ACC112 (cell line): ENCODE measurements around the gene SLC28A3.
"Not testable (repeated sequence)": the region's sequence is repeated elsewhere in the genome, so short reads cannot be mapped to it uniquely, and the experiment has no call there.

Experiments
- H2AFZ ChIP-seq: fragments of 200-600 bp; sonication (generic); one replicate; pipeline ENCODE4 v1.6.0; 2017; ENCODE audit warnings: antibody characterized with exemption, low read length; ENCODE audit not compliant: unreplicated experiment
- H3K27ac ChIP-seq: fragments of 200-600 bp; sonication (generic); 2 replicates; pipeline ENCODE4 v1.5.1; 2014; ENCODE audit warnings: low read depth, mild to moderate bottlenecking, antibody characterized with exemption, low read length, moderate library complexity
- H3K27me3 ChIP-seq: fragments of 200-600 bp; sonication (generic); 2 replicates; pipeline ENCODE4 v1.6.1; 2014; ENCODE audit warnings: mild to moderate bottlenecking, antibody characterized with exemption, low read length, moderate library complexity, mixed read lengths; ENCODE audit not compliant: insufficient read depth
- H3K36me3 ChIP-seq: fragments of 200-600 bp; sonication (generic); 2 replicates; pipeline ENCODE4 v1.6.1; 2016; ENCODE audit warnings: mild to moderate bottlenecking, antibody characterized with exemption, low read length, moderate library complexity, mixed read lengths; ENCODE audit not compliant: insufficient read depth
- H3K4me1 ChIP-seq: fragments of 200-600 bp; sonication (generic); one replicate; pipeline ENCODE4 v1.6.1; 2016; ENCODE audit warnings: low read length, mixed read lengths; ENCODE audit not compliant: insufficient read depth, unreplicated experiment, control insufficient read depth
- H3K4me3 ChIP-seq: fragments of 200-600 bp; sonication (generic); 2 replicates; pipeline ENCODE4 v1.5.1; 2014; ENCODE audit warnings: mild to moderate bottlenecking, low read depth, low read length
- H3K79me2 ChIP-seq: fragments of 200-600 bp; sonication (generic); one replicate; pipeline ENCODE4 v1.6.0; 2016; ENCODE audit warnings: low read length; ENCODE audit not compliant: control insufficient read depth, unreplicated experiment, insufficient read depth

SLC28A3 gene

GRCh38 chr9:84375954-84376353, 35.4 kb upstream of the SLC28A3 start:
- no peak overlapping the region for H2AFZ ChIP-seq

GRCh38 chr9:84374516-84374915, 34.0 kb upstream of the SLC28A3 start:
- Histone ChIP-seq H3K27ac (no peak overlapping the region), H3K27me3 (no peaks in the 10 kb centered on the region), H2AFZ (no peak overlapping the region), H3K79me2 (no peaks in the 10 kb centered on the region), H3K4me1 (peaks cover 14% of the 10 kb centered on the region), H3K36me3 (no peaks in the 10 kb centered on the region), H3K4me3 (no peak overlapping the region)

More at GRCh38 chr9:84375954-84376353, 35.4 kb upstream of the SLC28A3 start:
- no peaks in the 10 kb centered on the region for H3K79me2 ChIP-seq
- H3K4me1 ChIP-seq: peaks cover 14% of the 10 kb centered on the region
- H3K4me3 ChIP-seq: no peak overlapping the region
- no peak overlapping the region for H3K27ac ChIP-seq
- no peaks in the 10 kb centered on the region for H3K36me3 ChIP-seq
- no peaks in the 10 kb centered on the region for H3K27me3 ChIP-seq

- no peaks in the 10 kb centered on the region for H3K27me3 ChIP-seq
- peaks cover 14% of the 10 kb centered on the region for H3K4me1 ChIP-seq
- no peaks in the 10 kb centered on the region for H3K36me3 ChIP-seq
- H2AFZ ChIP-seq: no peak overlapping the region
- no peak overlapping the region for H3K27ac ChIP-seq
- H3K4me3 ChIP-seq: no peak overlapping the region
- no peaks in the 10 kb centered on the region for H3K79me2 ChIP-seq
Observed at GRCh38 chr9:84374013-84374412, 33.5 kb upstream of the SLC28A3 start.

- H3K27me3 ChIP-seq: no peaks in the 10 kb centered on the region
- no peaks in the 10 kb centered on the region for H3K36me3 ChIP-seq
- H3K4me1 ChIP-seq: peaks cover 14% of the 10 kb centered on the region
- no peaks in the 10 kb centered on the region for H3K79me2 ChIP-seq
- H3K4me3 ChIP-seq: no peak overlapping the region
- H2AFZ ChIP-seq: no peak overlapping the region
- H3K27ac ChIP-seq: peak overlapping the region; percentile 63
Observed at GRCh38 chr9:84371737-84372136, 31.2 kb upstream of the SLC28A3 start.

GRCh38 chr9:84368601-84369000, 28.0 kb upstream of the SLC28A3 start:
- Histone ChIP-seq H3K27ac (no peak overlapping the region), H3K4me1 (peaks cover 14% of the 10 kb centered on the region), H2AFZ (no peak overlapping the region), H3K36me3 (no peaks in the 10 kb centered on the region), H3K4me3 (no peak overlapping the region), H3K79me2 (no peaks in the 10 kb centered on the region), H3K27me3 (no peaks in the 10 kb centered on the region)

- H2AFZ ChIP-seq, H3K4me3 ChIP-seq, H3K27me3 ChIP-seq: not testable (repeated sequence)
Observed at GRCh38 chr9:84367726-84368125, 27.2 kb upstream of the SLC28A3 start.

GRCh38 chr9:84366683-84367082, 26.1 kb upstream of the SLC28A3 start:
- Histone ChIP-seq H3K4me3 (no peak overlapping the region), H3K27me3 (no peaks in the 10 kb centered on the region), H3K27ac (no peak overlapping the region), H3K36me3 (no peaks in the 10 kb centered on the region), H3K4me1 (peaks cover 6% of the 10 kb centered on the region), H3K79me2 (no peaks in the 10 kb centered on the region), H2AFZ (no peak overlapping the region)

More at GRCh38 chr9:84367726-84368125, 27.2 kb upstream of the SLC28A3 start:
- not testable (repeated sequence) for H3K79me2 ChIP-seq, H3K36me3 ChIP-seq, H3K27ac ChIP-seq
- peaks cover 14% of the 10 kb centered on the region for H3K4me1 ChIP-seq

- not testable (repeated sequence) for H3K4me3 ChIP-seq, H3K79me2 ChIP-seq, H3K36me3 ChIP-seq, H2AFZ ChIP-seq, H3K27me3 ChIP-seq, H3K4me1 ChIP-seq, H3K27ac ChIP-seq
Observed at GRCh38 chr9:84364894-84365490, 24.4 kb upstream of the SLC28A3 start.

- Histone ChIP-seq H3K4me3 (no peak overlapping the region), H2AFZ (no peak overlapping the region), H3K27ac (no peak overlapping the region), H3K4me1 (peaks cover 2% of the 10 kb centered on the region), H3K27me3 (no peaks in the 10 kb centered on the region), H3K36me3 (no peaks in the 10 kb centered on the region), H3K79me2 (no peaks in the 10 kb centered on the region)
Observed at GRCh38 chr9:84361645-84362044, 21.1 kb upstream of the SLC28A3 start.

- no peaks in the 10 kb centered on the region for H3K27me3 ChIP-seq
- H2AFZ ChIP-seq: no peak overlapping the region
- H3K4me1 ChIP-seq: peaks cover 2% of the 10 kb centered on the region
Observed at GRCh38 chr9:84357275-84357674, 16.7 kb upstream of the SLC28A3 start.

GRCh38 chr9:84354035-84354434, 13.5 kb upstream of the SLC28A3 start:
- H2AFZ ChIP-seq: no peak overlapping the region
- no peaks in the 10 kb centered on the region for H3K36me3 ChIP-seq
- H3K27me3 ChIP-seq: no peaks in the 10 kb centered on the region
- peaks cover 2% of the 10 kb centered on the region for H3K4me1 ChIP-seq
- H3K27ac ChIP-seq: no peak overlapping the region
- no peaks in the 10 kb centered on the region for H3K79me2 ChIP-seq
- H3K4me3 ChIP-seq: no peak overlapping the region

More at GRCh38 chr9:84357275-84357674, 16.7 kb upstream of the SLC28A3 start:
- Histone ChIP-seq H3K27ac (no peak overlapping the region), H3K36me3 (no peaks in the 10 kb centered on the region), H3K79me2 (no peaks in the 10 kb centered on the region), H3K4me3 (no peak overlapping the region)
